Suprapubic skin (tissue), 4 donors: ENCODE data around the gene NEUROG1. TPM values are rescaled to one million over a fixed set of nuclear protein-coding genes. Genes with fewer than 3 reads are reported as not detected.
A peak's percentile ranks its signal among the peaks of the same experiment; 100 is the strongest.

Experiments
- DNase-seq, 2 donors: peaks; one replicate each; pipeline ENCODE4 v3.0.0-alpha.2; 2019; ENCODE audit warnings: low spot score in 2 of 2
- H3K27ac ChIP-seq: fragments of 200-600 bp; sonication (generic); one replicate; pipeline ENCODE4 v1.5.1; 2019
- H3K27me3 ChIP-seq: fragments of 200-600 bp; sonication (generic); one replicate; pipeline ENCODE4 v1.5.1; 2019
- H3K36me3 ChIP-seq: fragments of 200-600 bp; sonication (generic); one replicate; pipeline ENCODE4 v1.5.1; 2019
- H3K4me1 ChIP-seq: fragments of 200-600 bp; sonication (generic); one replicate; pipeline ENCODE4 v1.5.1; 2019
- H3K4me3 ChIP-seq: fragments of 200-600 bp; sonication (generic); one replicate; pipeline ENCODE4 v1.5.1; 2019; ENCODE audit warnings: mild to moderate bottlenecking
- H3K9me3 ChIP-seq: fragments of 200-600 bp; sonication (generic); one replicate; pipeline ENCODE4 v1.5.1; 2019
- EP300 ChIP-seq: sonication (generic); formaldehyde crosslinking; IDR thresholded peaks from one replicate; pipeline ENCODE4 v1.6.1; 2017; ENCODE audit warnings: antibody characterized with exemption
- POLR2A ChIP-seq, 2 donors: fragments of 450-650 bp; IDR thresholded peaks; one replicate each; pipeline ENCODE4 v1.6.1; 2017; ENCODE audit warnings: antibody characterized with exemption in 2 of 2, mild to moderate bottlenecking in 2 of 2, moderate library complexity in 2 of 2
- POLR2AphosphoS5 ChIP-seq, 3 donors: sonication (generic); formaldehyde crosslinking; IDR thresholded peaks; one replicate each; pipeline ENCODE4 v1.6.1; 2017; ENCODE audit warnings: antibody characterized with exemption in 3 of 3
- WGBS: methylation state at CpG from one replicate; pipeline ENCODE4 v1.1.5; 2018; 5-methylcytosine and 5-hydroxymethylcytosine counted together
- total RNA-seq, 4 donors: library from RNA; depleted of rRNA; stranded (reverse); fragments of >200 nt; gene quantifications; one replicate each; pipeline ENCODE4 v1.1.0, GENCODE V29; 2016
- TF ChIP-seq, protein P1 (sequence below), 2 donors: fragments of 200-600 bp in 1 of 2; fragments of 450-650 bp in 1 of 2; sonication (generic) in 1 of 2; IDR thresholded peaks; one replicate each; pipeline ENCODE4 v1.5.1; 2016 to 2019; ENCODE audit warnings: antibody characterized with exemption in 2 of 2, mild to moderate bottlenecking in 1 of 2, moderate library complexity in 1 of 2

The NEUROG1 gene
- total RNA-seq, 4 donors from 2014 or later, result not detected

DNA sequence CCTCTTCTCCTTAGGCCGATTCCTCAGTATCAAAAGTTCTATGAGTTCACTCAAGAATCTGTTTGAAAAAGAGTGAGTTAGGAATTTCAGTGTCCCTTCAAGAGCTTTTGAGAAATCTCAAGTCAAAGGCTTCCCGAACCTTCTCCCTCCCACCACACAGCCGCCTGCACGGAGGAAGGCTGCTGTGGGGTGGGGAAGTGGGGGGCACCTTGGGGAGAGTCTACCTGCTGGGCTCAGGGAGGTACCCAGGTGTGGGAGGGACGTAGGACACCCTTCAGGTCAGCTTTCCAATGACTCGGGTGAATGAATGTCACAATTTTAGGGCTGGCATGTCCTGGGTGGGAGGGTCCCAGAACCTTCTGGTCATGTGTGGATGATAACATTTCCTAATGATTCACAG lies 25.5 kb upstream of the NEUROG1 start:
- H3K27ac ChIP-seq, result no peak overlapping the region
- TF ChIP-seq EP300 (no peak), POLR2A (IDR thresholded peaks at IDR 0.05) (no peak), POLR2AphosphoS5 (IDR thresholded peaks at IDR 0.05) (no peak)
- TF ChIP-seq, protein P1, sequence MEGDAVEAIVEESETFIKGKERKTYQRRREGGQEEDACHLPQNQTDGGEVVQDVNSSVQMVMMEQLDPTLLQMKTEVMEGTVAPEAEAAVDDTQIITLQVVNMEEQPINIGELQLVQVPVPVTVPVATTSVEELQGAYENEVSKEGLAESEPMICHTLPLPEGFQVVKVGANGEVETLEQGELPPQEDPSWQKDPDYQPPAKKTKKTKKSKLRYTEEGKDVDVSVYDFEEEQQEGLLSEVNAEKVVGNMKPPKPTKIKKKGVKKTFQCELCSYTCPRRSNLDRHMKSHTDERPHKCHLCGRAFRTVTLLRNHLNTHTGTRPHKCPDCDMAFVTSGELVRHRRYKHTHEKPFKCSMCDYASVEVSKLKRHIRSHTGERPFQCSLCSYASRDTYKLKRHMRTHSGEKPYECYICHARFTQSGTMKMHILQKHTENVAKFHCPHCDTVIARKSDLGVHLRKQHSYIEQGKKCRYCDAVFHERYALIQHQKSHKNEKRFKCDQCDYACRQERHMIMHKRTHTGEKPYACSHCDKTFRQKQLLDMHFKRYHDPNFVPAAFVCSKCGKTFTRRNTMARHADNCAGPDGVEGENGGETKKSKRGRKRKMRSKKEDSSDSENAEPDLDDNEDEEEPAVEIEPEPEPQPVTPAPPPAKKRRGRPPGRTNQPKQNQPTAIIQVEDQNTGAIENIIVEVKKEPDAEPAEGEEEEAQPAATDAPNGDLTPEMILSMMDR (IDR thresholded peaks at IDR 0.05), result no peak
- DNase-seq, result no peak
- no peak overlapping the region for H3K4me3 ChIP-seq
- WGBS, result 87% methylated on average over 6 of the region's 6 CpGs
- H3K36me3 ChIP-seq, result no peaks in the 10 kb centered on the region
- peaks cover 22% of the 10 kb centered on the region for H3K27me3 ChIP-seq
- H3K9me3 ChIP-seq, result no peaks in the 10 kb centered on the region
- peaks cover 18% of the 10 kb centered on the region for H3K4me1 ChIP-seq

DNA sequence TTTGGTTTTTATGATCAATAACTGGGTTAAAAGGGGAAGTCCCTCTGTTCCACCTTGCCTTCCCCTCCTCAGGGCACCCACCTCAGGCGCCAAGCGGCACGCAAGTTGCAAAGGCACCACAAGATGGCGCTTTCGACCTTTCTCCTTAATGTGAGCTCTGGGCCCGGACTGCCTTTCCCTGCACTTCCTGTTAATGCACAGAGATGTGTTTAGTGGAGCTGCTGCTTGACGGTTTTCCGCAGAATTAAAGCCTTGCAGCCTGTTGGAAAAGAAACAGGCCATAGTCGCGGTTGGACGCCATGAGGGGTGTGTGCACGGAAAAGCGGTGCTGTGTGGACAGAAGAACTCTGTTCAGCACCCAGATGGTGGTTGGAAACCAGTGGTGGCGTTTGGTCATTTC lies 25.1 kb upstream of the NEUROG1 start:
- Histone ChIP-seq H3K27ac (no peak overlapping the region), H3K4me3 (no peak overlapping the region), H3K27me3 (peaks cover 24% of the 10 kb centered on the region), H3K36me3 (no peaks in the 10 kb centered on the region), H3K9me3 (no peaks in the 10 kb centered on the region), H3K4me1 (peaks cover 15% of the 10 kb centered on the region)
- DNase-seq, result peak; percentile 80 to 91
- WGBS, result 10% methylated on average over 14 of the region's 14 CpGs
- no peak for TF ChIP-seq POLR2AphosphoS5 (IDR thresholded peaks at IDR 0.05)
- no peak for TF ChIP-seq EP300
- no peak for TF ChIP-seq POLR2A (IDR thresholded peaks at IDR 0.05)
- TF ChIP-seq, protein P1 (IDR thresholded peaks at IDR 0.05), result peak; percentile 74 to 79

DNA sequence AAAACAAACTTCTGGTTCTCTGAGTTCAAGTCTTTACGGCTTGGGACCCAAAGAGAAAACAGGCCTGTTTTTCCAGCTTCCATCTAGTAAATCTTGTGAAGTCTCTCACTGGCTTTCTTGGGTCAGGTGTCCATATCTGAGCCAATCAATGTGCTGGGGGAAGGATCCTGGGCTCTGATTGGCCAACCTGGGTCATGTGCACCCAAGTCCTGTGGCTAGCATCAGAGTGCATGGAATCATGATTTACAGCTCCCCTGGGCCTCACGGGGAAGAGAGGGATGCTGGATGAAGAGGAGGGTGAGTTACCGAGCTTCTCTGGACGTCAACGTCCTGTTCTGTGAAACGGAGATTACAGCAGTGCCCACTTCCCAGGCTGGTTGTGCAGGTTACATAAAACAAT lies 23.6 kb upstream of the NEUROG1 start:
- TF ChIP-seq, protein P1 (IDR thresholded peaks at IDR 0.05), result no peak
- no peak for TF ChIP-seq EP300
- no peak for TF ChIP-seq POLR2AphosphoS5 (IDR thresholded peaks at IDR 0.05)
- TF ChIP-seq POLR2A (IDR thresholded peaks at IDR 0.05), result no peak
- H3K27ac ChIP-seq, result no peak overlapping the region

DNA sequence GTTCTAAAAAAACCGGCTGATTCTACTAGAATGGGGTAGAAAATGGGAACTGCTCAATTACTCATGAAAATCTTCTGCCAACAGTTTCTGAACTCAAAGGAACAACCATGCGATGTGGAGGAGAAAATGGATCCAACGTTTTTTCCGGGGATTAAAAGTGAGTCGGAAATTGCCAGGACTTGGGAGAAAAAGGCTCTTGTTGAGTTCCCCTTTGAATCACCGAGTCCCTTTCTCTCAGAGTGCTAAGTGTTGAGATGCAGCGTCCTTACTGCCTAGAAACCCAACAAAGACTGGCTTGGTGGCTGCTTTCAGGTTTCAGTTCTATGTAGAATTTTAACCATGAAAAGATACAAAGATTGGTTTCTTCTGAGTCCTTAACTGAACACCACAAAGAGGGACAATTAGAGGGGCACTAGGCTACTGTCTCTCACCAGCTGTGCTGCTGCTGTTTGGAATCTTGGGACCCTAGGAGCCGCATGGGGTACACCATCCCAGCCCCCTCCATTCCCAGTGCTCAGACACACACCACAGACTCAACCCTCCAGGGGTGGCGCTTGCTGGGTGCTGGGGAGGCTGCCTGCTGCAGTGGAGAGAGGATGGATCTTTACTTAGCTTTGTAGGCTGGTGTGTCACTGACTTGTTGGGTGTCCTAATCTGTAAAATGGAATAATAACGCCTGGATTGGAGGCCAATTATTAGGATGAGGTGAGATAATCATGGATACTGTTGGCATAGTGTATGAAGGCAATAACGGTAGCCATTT lies 21.5 kb upstream of the NEUROG1 start:
- Histone ChIP-seq H3K27me3 (peaks cover 27% of the 10 kb centered on the region), H3K27ac (no peak overlapping the region), H3K9me3 (no peaks in the 10 kb centered on the region), H3K4me1 (peaks cover 9% of the 10 kb centered on the region), H3K36me3 (no peaks in the 10 kb centered on the region), H3K4me3 (no peak overlapping the region)
- no peak for DNase-seq
- TF ChIP-seq EP300 (no peak), POLR2A (IDR thresholded peaks at IDR 0.05) (no peak)
- WGBS, result 79% methylated on average over 11 of the region's 11 CpGs

More for the DNA sequence above, 23.6 kb upstream of the NEUROG1 start:
- 90% methylated on average over 6 of the region's 6 CpGs for WGBS
- H3K36me3 ChIP-seq, result no peaks in the 10 kb centered on the region
- H3K27me3 ChIP-seq, result peaks cover 24% of the 10 kb centered on the region
- no peak overlapping the region for H3K4me3 ChIP-seq
- H3K4me1 ChIP-seq, result peaks cover 9% of the 10 kb centered on the region
- DNase-seq, result no peak
- H3K9me3 ChIP-seq, result no peaks in the 10 kb centered on the region

DNA sequence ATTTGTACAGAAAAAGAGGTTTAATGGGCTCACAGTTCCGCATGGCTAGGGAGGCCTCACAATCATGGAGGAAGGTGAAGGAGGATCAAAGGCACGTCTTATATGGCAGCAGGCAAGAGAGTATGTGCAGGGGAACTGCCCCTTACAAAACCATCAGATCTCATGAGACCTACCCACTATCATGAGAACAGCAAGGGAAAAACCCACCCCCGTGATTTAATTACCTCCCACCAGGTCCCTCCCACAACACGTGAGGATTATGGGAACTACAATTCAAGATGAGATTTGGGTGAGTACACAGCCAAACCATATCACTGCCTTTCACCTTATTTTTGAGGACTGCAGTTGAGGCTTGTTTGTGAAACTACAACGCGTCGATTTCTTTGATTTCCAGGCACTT lies 20.9 kb upstream of the NEUROG1 start:
- no peak for DNase-seq
- Histone ChIP-seq H3K27me3 (peaks cover 27% of the 10 kb centered on the region), H3K4me3 (no peak overlapping the region), H3K36me3 (no peaks in the 10 kb centered on the region), H3K4me1 (peaks cover 9% of the 10 kb centered on the region), H3K27ac (no peak overlapping the region), H3K9me3 (no peaks in the 10 kb centered on the region)
- TF ChIP-seq, protein P1 (IDR thresholded peaks at IDR 0.05), result no peak
- no peak for TF ChIP-seq EP300
- no peak for TF ChIP-seq POLR2AphosphoS5 (IDR thresholded peaks at IDR 0.05)
- TF ChIP-seq POLR2A (IDR thresholded peaks at IDR 0.05), result no peak
- 84% methylated on average over 7 of the region's 7 CpGs for WGBS
